ENCODE data around the gene PELO.

- TF ChIP-seq SALL2 (tag by site-specific recombination; IDR thresholded peaks at IDR 0.05; ENCODE audit: borderline replicate concordance) (no peak), ZNF132 (tag by site-specific recombination; IDR thresholded peaks at IDR 0.05; ENCODE audit: borderline replicate concordance) (no peak), CTCF (tag by site-specific recombination; IDR thresholded peaks at IDR 0.05) (no peak), ZNF274 (IDR thresholded peaks at IDR 0.05; ENCODE audit: low read length) (no peak), ZNF274 (tag by site-specific recombination; IDR thresholded peaks at IDR 0.05; ENCODE audit: borderline replicate concordance) (no peak), ZNF184 (tag by site-specific recombination; IDR thresholded peaks at IDR 0.05) (no peak), ZNF239 (tag by site-specific recombination; IDR thresholded peaks at IDR 0.05) (no peak), ZNF600 (tag by site-specific recombination; IDR thresholded peaks at IDR 0.05) (no peak; the same call in 1 of the 2 replicates), ZFP41 (tag by site-specific recombination; IDR thresholded peaks at IDR 0.05; ENCODE audit: borderline replicate concordance) (no peak), ZBTB20 (tag by site-specific recombination; IDR thresholded peaks at IDR 0.05) (no peak), ZNF138 (tag by site-specific recombination; IDR thresholded peaks at IDR 0.05; ENCODE audit: borderline replicate concordance) (no peak), ZNF555 (tag by site-specific recombination; conservative IDR thresholded peaks at IDR 0.05) (no peak)
- TF ChIP-seq, protein P1, sequence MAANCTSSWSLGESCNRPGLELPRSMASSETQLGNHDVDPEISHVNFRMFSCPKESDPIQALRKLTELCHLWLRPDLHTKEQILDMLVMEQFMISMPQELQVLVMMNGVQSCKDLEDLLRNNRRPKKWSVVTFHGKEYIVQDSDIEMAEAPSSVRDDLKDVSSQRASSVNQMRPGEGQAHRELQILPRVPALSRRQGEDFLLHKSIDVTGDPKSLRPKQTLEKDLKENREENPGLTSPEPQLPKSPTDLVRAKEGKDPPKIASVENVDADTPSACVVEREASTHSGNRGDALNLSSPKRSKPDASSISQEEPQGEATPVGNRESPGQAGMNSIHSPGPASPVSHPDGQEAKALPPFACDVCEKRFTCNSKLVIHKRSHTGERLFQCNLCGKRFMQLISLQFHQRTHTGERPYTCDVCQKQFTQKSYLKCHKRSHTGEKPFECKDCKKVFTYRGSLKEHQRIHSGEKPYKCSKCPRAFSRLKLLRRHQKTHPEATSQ (tag by site-specific recombination; IDR thresholded peaks at IDR 0.05) = no peak
Measured at GRCh38 chr5:52799358-52799982, 11.8 kb downstream of the PELO start.

All from HEK293 (cell line).